ENCODE data around the gene NFIC. TPM values are rescaled to one million over a fixed set of nuclear protein-coding genes. Genes with fewer than 3 reads are reported as not detected.

NFIC gene
- total RNA-seq, 1 experiment from 2014 or later: 8.0 TPM

DNA sequence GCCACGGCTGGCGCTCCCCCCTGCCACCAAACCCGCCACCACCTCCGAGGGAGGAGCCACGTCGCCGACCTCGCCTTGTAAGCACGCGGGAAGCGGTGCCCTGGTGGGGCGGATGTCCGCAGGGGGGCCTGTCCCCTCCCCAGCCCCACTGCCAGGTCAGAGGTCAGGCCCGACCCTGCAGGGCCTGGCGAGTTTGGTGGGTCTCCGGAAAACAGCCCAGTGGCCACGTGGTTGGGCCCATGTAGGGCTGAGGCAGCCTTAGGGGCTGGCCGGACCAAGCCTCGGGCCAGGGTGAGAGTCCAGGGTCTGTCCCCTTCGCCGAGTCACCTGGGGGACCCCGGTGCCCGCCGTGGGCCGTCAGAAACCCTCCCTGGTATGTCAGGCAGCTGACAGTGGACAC, 87.5 kb downstream of the NFIC start:
- no peak overlapping the region for H3K4ac ChIP-seq (ENCODE audit: low read depth, low read length)
- TF ChIP-seq, protein P1, sequence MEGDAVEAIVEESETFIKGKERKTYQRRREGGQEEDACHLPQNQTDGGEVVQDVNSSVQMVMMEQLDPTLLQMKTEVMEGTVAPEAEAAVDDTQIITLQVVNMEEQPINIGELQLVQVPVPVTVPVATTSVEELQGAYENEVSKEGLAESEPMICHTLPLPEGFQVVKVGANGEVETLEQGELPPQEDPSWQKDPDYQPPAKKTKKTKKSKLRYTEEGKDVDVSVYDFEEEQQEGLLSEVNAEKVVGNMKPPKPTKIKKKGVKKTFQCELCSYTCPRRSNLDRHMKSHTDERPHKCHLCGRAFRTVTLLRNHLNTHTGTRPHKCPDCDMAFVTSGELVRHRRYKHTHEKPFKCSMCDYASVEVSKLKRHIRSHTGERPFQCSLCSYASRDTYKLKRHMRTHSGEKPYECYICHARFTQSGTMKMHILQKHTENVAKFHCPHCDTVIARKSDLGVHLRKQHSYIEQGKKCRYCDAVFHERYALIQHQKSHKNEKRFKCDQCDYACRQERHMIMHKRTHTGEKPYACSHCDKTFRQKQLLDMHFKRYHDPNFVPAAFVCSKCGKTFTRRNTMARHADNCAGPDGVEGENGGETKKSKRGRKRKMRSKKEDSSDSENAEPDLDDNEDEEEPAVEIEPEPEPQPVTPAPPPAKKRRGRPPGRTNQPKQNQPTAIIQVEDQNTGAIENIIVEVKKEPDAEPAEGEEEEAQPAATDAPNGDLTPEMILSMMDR (conservative IDR thresholded peaks at IDR 0.05): no peak

More for the DNA sequence above, 87.5 kb downstream of the NFIC start:
- Histone ChIP-seq H3K27me3 (ENCODE audit: insufficient read depth, low read length) (no peaks in the 10 kb centered on the region; the same call in 1 of the 2 replicates), H3K79me2 (ENCODE audit: insufficient read depth, low read length) (no peaks in the 10 kb centered on the region), H2BK15ac (ENCODE audit: low read depth, low read length) (no peak overlapping the region), H4K5ac (ENCODE audit: insufficient read length, low read depth, low read length) (no peak overlapping the region), H3K9me3 (ENCODE audit: control insufficient read depth, low read depth, low read length) (no peaks in the 10 kb centered on the region), H4K91ac (ENCODE audit: insufficient read length, low read depth, low read length) (no peak overlapping the region), H4K20me1 (ENCODE audit: control insufficient read depth, insufficient read depth, insufficient read length) (peaks cover 2% of the 10 kb centered on the region), H3K4me2 (ENCODE audit: insufficient read depth, insufficient read length, low read length) (no peak overlapping the region), H4K8ac (replicated peaks; ENCODE audit: insufficient read length, low read depth, low read length) (no peak overlapping the region), H2BK20ac (ENCODE audit: low read depth, low read length, poor library complexity, severe bottlenecking) (no peak overlapping the region), H2AFZ (ENCODE audit: low read length) (no peak overlapping the region), H3K27ac (ENCODE audit: insufficient read length, low read depth, low read length) (no peak overlapping the region), H2BK120ac (ENCODE audit: low read depth, low read length, poor library complexity, severe bottlenecking) (no peak overlapping the region), H3K79me1 (ENCODE audit: insufficient read depth, low read depth, low read length, poor library complexity, severe bottlenecking) (no peaks in the 10 kb centered on the region), H3K18ac (ENCODE audit: insufficient read length, low read depth, low read length) (no peak overlapping the region), H3T11ph (ENCODE audit: low read length) (no peak overlapping the region), H3K23ac (ENCODE audit: insufficient read length, low read depth, low read length) (no peak overlapping the region), H2BK5ac (ENCODE audit: insufficient read length, low read length) (no peak overlapping the region), H3K56ac (ENCODE audit: insufficient read length, low read depth, low read length) (no peak overlapping the region), H3K14ac (ENCODE audit: insufficient read depth, low read length) (no peak overlapping the region; the same call in 1 of the 2 replicates), H3K9ac (ENCODE audit: extremely low read depth, insufficient read length, low read length) (no peak overlapping the region), H2BK12ac (ENCODE audit: insufficient read length, low read depth, low read length) (no peak overlapping the region), H2AK5ac (ENCODE audit: insufficient read length, low read length) (no peak overlapping the region), H3K23me2 (ENCODE audit: insufficient read length, low read depth, low read length, poor library complexity, severe bottlenecking) (no peaks in the 10 kb centered on the region), H3K4me1 (ENCODE audit: insufficient read depth, low read length) (no peaks in the 10 kb centered on the region; the same call in 1 of the 2 replicates)
- peaks cover 14% of the 10 kb centered on the region for H3K27me3 Mint-ChIP-seq (ENCODE audit: low read depth)
- H3K36me3 Mint-ChIP-seq (ENCODE audit: insufficient read depth in 1 of 3, low read depth in 3 of 3): no peaks in the 10 kb centered on the region
- no peak overlapping the region for H3K4me3 Mint-ChIP-seq
- WGBS (ENCODE audit: extremely low coverage, insufficient read length, low lambda C conversion rate): no CpG with 5 or more reads among the region's 25 CpGs
- no peak overlapping the region for H3K27ac Mint-ChIP-seq
- no peaks in the 10 kb centered on the region for H3K9me3 Mint-ChIP-seq
- H3K4me1 Mint-ChIP-seq: peaks cover 7 to 16% of the 10 kb centered on the region in 2 experiments
- no peak for DNase-seq
